Gastrocnemius medialis (tissue), 4 donors: ENCODE data around the gene TEX19. TPM values are rescaled to one million over a fixed set of nuclear protein-coding genes. Genes with fewer than 3 reads are reported as not detected.

Source experiments
- ATAC-seq, 2 donors: fragments of 150-250 bp; one replicate each; pipeline ENCODE4 v1.9.1; 2016
- DNase-seq, 2 donors: peaks; one replicate each; pipeline ENCODE4 v3.0.0-alpha.2; 2019
- H3K27ac ChIP-seq, 4 donors: fragments of 200-600 bp; sonication (generic); 1 replicate in 1 of 4; 2 replicates in 3 of 4; pipeline ENCODE4 v1.5.1; 2016 to 2018; ENCODE audit warnings: mild to moderate bottlenecking in 2 of 4, moderate library complexity in 1 of 4
- H3K27me3 ChIP-seq, 3 donors: fragments of 200-600 bp; sonication (generic) in 2 of 3; 1 replicate in 1 of 3; 2 replicates in 2 of 3; pipeline versions ENCODE4 v1.5.1 to v1.6.0; 2016 to 2019; ENCODE audit warnings: mild to moderate bottlenecking in 1 of 3, moderate library complexity in 1 of 3
- H3K36me3 ChIP-seq, 2 donors: fragments of 200-600 bp; sonication (generic) in 1 of 2; one replicate each; pipeline ENCODE4 v1.5.1; 2017 to 2018
- H3K4me1 ChIP-seq, 2 donors: fragments of 200-600 bp; sonication (generic) in 1 of 2; one replicate each; pipeline ENCODE4 v1.5.1; 2016 to 2017; ENCODE audit warnings: mild to moderate bottlenecking in 2 of 2
- H3K4me3 ChIP-seq, 4 donors: fragments of 200-600 bp; sonication (generic) in 3 of 4; 1 replicate in 1 of 4; 2 replicates in 3 of 4; pipeline ENCODE4 v1.5.1; 2016 to 2019; ENCODE audit warnings: mild to moderate bottlenecking in 2 of 4
- H3K9me3 ChIP-seq, 3 donors: fragments of 200-600 bp; sonication (generic) in 2 of 3; 1 replicate in 1 of 3; 2 replicates in 2 of 3; pipeline ENCODE4 v1.5.1; 2016 to 2019
- POLR2A ChIP-seq, 2 donors: fragments of 450-650 bp; IDR thresholded peaks; one replicate each; pipeline ENCODE4 v1.6.1; 2017; ENCODE audit warnings: antibody characterized with exemption in 2 of 2, mild to moderate bottlenecking in 2 of 2, moderate library complexity in 2 of 2
- in situ Hi-C, 4 donors: fragments of 200-750 bp; cut with MboI; loops; one replicate each; pipeline versions ENCODE4 v1.15.0 to v1.8.0; 2017; ENCODE audit warnings: low sequenced_read_pairs in 4 of 4
- intact Hi-C: fragments of 100-400 bp; cut with DNase I; formaldehyde crosslinking; loops from one replicate; pipeline ENCODE4 v1.15.1; 2023; ENCODE audit warnings: low total_unique reads
- total RNA-seq, 4 donors: library from RNA; depleted of rRNA; stranded (reverse); fragments of >200 nt; gene quantifications; one replicate each; pipeline versions ENCODE4 v1.1.0 to v1.2.3, GENCODE V29; 2016
- TF ChIP-seq, protein P1 (sequence below), 5 experiments: fragments of 450-650 bp in 3 of 5; fragments of 200-600 bp in 2 of 5; sonication (generic) in 2 of 5; IDR thresholded peaks in 4 of 5; conservative IDR thresholded peaks in 1 of 5; 1 replicate in 4 of 5; 2 replicates in 1 of 5; pipeline ENCODE4 v1.5.1; 2016 to 2019; ENCODE audit warnings: antibody characterized with exemption in 5 of 5, mild to moderate bottlenecking in 3 of 5, moderate library complexity in 3 of 5

Gene TEX19
- total RNA-seq, 4 donors from 2014 or later, result 0.40 TPM; not detected in 3

DNA sequence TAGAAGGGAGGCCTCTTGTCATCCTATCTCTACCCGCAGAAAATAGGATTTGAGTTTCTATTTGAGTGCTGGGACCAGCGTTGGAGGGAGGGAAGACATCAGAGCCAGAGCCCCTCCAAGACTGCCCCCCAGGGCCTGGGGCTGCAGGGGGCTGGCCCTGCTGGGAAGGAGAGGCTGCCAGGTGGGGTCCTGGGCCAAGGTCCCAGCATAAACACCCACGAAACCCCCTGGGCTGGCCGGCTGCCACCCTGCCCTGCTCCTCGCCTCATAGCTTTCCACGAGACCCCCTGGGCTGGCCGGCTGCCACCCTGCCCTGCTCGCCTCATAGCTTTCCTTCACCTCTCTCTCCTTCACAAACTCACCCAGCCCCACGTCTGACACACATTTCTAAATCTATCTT lies 10.6 kb upstream of the TEX19 start:
- H3K9me3 ChIP-seq, result no peaks in the 10 kb centered on the region
- TF ChIP-seq POLR2A (IDR thresholded peaks at IDR 0.05), result no peak
- TF ChIP-seq, protein P1, sequence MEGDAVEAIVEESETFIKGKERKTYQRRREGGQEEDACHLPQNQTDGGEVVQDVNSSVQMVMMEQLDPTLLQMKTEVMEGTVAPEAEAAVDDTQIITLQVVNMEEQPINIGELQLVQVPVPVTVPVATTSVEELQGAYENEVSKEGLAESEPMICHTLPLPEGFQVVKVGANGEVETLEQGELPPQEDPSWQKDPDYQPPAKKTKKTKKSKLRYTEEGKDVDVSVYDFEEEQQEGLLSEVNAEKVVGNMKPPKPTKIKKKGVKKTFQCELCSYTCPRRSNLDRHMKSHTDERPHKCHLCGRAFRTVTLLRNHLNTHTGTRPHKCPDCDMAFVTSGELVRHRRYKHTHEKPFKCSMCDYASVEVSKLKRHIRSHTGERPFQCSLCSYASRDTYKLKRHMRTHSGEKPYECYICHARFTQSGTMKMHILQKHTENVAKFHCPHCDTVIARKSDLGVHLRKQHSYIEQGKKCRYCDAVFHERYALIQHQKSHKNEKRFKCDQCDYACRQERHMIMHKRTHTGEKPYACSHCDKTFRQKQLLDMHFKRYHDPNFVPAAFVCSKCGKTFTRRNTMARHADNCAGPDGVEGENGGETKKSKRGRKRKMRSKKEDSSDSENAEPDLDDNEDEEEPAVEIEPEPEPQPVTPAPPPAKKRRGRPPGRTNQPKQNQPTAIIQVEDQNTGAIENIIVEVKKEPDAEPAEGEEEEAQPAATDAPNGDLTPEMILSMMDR (IDR thresholded peaks at IDR 0.05 in 4 of 5, conservative IDR thresholded peaks at IDR 0.05 in 1 of 5), result no peak
- ATAC-seq (no peak), DNase-seq (no peak)
- in situ Hi-C loops, result no loop called here
- H3K36me3 ChIP-seq, result no peaks in the 10 kb centered on the region
- no peaks in the 10 kb centered on the region for H3K4me1 ChIP-seq
- intact Hi-C loops, result no loop called here
- no peak overlapping the region for H3K4me3 ChIP-seq
- H3K27me3 ChIP-seq, result no peaks in the 10 kb centered on the region
- no peak overlapping the region for H3K27ac ChIP-seq

DNA sequence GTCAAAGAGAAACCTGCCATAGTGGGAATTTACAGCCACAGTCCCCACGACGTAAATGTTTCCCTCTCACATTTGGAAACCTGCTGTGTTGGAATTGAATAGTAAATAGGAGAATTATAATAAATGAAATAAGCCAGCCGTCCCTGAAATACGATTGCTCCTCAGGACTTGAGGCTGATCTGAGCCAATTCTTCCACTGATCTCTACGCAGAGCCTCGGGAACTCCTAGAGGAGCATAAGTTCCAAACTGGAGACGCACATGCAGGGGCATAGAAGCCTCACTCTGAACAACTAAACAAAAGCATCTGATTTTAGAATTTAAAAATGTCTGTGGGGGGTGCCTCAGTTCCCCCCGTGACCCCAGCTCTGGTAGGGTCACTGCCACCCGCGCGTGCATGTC lies 10.2 kb upstream of the TEX19 start:
- H3K27ac ChIP-seq, result no peak overlapping the region
- H3K4me1 ChIP-seq, result no peaks in the 10 kb centered on the region
- H3K4me3 ChIP-seq, result no peak overlapping the region
- TF ChIP-seq POLR2A (IDR thresholded peaks at IDR 0.05), result no peak
- TF ChIP-seq, protein P1 (IDR thresholded peaks at IDR 0.05 in 4 of 5, conservative IDR thresholded peaks at IDR 0.05 in 1 of 5), result no peak
- DNase-seq (no peak), ATAC-seq (no peak)
- no peaks in the 10 kb centered on the region for H3K36me3 ChIP-seq
- in situ Hi-C loops, result no loop called here
- no peaks in the 10 kb centered on the region for H3K9me3 ChIP-seq
- intact Hi-C loops, result no loop called here
- H3K27me3 ChIP-seq, result no peaks in the 10 kb centered on the region

DNA sequence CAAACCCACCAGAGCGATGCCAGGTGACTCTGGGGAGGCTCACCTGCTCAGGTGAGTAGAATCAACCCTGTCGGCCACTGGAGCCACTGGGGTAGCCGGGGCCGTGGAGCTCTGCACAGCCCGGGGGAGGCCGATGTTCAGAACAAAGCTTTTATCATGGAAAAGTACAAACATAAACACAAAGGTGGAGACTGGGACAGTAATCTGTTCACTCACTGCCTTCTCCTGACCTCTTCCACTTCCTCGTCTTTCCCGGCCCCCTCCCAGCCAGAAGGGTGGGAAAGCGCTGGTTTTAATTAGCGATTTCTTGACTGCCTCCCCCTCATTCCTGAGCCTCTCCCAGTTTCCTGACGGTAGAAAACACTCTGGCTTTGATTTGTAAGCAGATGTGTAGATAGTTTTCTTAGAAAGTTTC lies 9.8 kb upstream of the TEX19 start:
- Histone ChIP-seq H3K4me1 (no peaks in the 10 kb centered on the region), H3K36me3 (no peaks in the 10 kb centered on the region), H3K27ac (no peak overlapping the region), H3K4me3 (no peak overlapping the region), H3K9me3 (no peaks in the 10 kb centered on the region), H3K27me3 (no peaks in the 10 kb centered on the region)
- TF ChIP-seq, protein P1 (IDR thresholded peaks at IDR 0.05 in 4 of 5, conservative IDR thresholded peaks at IDR 0.05 in 1 of 5), result no peak
- TF ChIP-seq POLR2A (IDR thresholded peaks at IDR 0.05), result no peak
- DNase-seq (no peak), ATAC-seq (no peak)
- intact Hi-C loops, result no loop called here
- in situ Hi-C loops, result no loop called here

DNA sequence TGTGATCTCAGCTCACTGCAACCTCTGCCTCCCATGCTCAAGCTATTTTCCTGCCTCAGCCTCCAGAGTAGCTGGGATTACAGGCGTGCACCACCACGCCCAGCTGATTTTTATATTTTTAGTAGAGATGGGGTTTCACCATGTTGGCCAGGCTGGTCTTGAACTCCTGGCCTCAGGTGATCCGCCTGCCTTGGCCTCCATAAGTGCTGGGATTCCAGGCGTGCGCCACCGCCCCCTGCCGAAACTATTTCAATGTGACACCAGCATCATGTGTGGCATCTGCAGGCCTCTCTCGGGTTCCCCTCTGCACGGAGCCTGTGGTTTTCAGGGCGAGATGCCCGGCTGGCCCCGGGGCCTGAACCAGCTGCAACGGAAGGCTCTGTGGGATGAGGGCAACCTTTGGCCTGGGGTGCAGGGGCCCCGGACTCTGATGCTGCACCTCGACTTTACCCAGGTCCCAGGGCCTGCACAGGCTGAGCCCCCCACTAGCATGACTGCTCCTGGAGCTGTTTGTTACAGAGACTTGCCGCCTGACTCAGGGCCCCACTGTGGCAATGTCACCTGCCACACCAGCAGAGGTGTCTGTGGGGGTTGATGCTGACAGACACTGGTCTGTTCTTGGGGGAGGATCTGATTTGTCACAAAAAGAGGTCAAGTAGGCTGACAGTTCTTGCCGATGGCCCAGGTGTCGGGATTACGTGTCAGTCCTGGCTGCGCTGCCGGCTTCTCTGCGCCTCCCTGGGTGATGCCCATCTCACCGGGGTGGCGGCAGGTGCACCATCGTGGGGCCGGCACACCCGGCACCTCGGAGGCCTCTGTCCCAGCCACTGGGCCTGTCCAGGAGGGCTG lies 8.6 kb upstream of the TEX19 start:
- Histone ChIP-seq H3K9me3 (no peaks in the 10 kb centered on the region), H3K27me3 (peaks cover 0 to 8% (median 3%) of the 10 kb centered on the region in 3 donors), H3K36me3 (no peaks in the 10 kb centered on the region), H3K27ac (no peak overlapping the region), H3K4me3 (no peak overlapping the region), H3K4me1 (no peaks in the 10 kb centered on the region)
- in situ Hi-C loops, result loop anchor here (5.0 to 25.0 kb wide), 5 partner anchors 62 to 412 kb away; partner anchors contain the start of genes HEXD (in 1 of the 4), OGFOD3 (in 1 of the 4) and TBCD (in 1 of the 4)
- DNase-seq (no peak), ATAC-seq (no peak)
- intact Hi-C loops, result loop anchor here (2.0 kb wide), 1 partner anchor 202 kb away; no protein-coding TSS in a partner anchor
- TF ChIP-seq POLR2A (IDR thresholded peaks at IDR 0.05), result no peak
- TF ChIP-seq, protein P1 (IDR thresholded peaks at IDR 0.05 in 4 of 5, conservative IDR thresholded peaks at IDR 0.05 in 1 of 5), result no peak
